GM12801 (cell line): Measurements from ENCODE around the gene DHX16.

ENCODE experiments used
- CTCF ChIP-seq: IDR thresholded peaks from one replicate; pipeline ENCODE4 v1.5.1; 2011; ENCODE audit warnings: control low read depth; ENCODE audit not compliant: insufficient read length; ENCODE audit errors: extremely low read depth

The DHX16 gene

GRCh38 chr6:30703821-30704220 lies 31.0 kb upstream of the DHX16 start:
- TF ChIP-seq CTCF, result no peak

GRCh38 chr6:30703011-30703410 lies 30.2 kb upstream of the DHX16 start:
- TF ChIP-seq CTCF, result no peak

GRCh38 chr6:30700340-30700739 lies 27.5 kb upstream of the DHX16 start:
- TF ChIP-seq CTCF, result no peak

- no peak for TF ChIP-seq CTCF
Measured at GRCh38 chr6:30696432-30696831, 23.6 kb upstream of the DHX16 start.

GRCh38 chr6:30691208-30691847 lies 18.5 kb upstream of the DHX16 start:
- TF ChIP-seq CTCF, result no peak

GRCh38 chr6:30690403-30691207 lies 17.8 kb upstream of the DHX16 start, which contains the start of gene NRM:
Gene NRM (minus strand): TSS chr6:30690984. CDS start chr6:30690974, 10 bp downstream.
- TF ChIP-seq CTCF, result no peak

GRCh38 chr6:30689985-30690384 lies 17.2 kb upstream of the DHX16 start:
- TF ChIP-seq CTCF, result no peak
